ENCODE data around the gene RBMS3.

- TF ChIP-seq CTCF (CRISPR knock-in tag; IDR thresholded peaks at IDR 0.05) = no peak
- no peak for TF ChIP-seq ZNF432 (CRISPR knock-in tag; IDR thresholded peaks at IDR 0.05; ENCODE audit: borderline replicate concordance)
- TF ChIP-seq ZNF205 (CRISPR knock-in tag; IDR thresholded peaks at IDR 0.05) = no peak
- TF ChIP-seq, protein P1, sequence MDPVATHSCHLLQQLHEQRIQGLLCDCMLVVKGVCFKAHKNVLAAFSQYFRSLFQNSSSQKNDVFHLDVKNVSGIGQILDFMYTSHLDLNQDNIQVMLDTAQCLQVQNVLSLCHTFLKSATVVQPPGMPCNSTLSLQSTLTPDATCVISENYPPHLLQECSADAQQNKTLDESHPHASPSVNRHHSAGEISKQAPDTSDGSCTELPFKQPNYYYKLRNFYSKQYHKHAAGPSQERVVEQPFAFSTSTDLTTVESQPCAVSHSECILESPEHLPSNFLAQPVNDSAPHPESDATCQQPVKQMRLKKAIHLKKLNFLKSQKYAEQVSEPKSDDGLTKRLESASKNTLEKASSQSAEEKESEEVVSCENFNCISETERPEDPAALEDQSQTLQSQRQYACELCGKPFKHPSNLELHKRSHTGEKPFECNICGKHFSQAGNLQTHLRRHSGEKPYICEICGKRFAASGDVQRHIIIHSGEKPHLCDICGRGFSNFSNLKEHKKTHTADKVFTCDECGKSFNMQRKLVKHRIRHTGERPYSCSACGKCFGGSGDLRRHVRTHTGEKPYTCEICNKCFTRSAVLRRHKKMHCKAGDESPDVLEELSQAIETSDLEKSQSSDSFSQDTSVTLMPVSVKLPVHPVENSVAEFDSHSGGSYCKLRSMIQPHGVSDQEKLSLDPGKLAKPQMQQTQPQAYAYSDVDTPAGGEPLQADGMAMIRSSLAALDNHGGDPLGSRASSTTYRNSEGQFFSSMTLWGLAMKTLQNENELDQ (CRISPR knock-in tag; IDR thresholded peaks at IDR 0.05; ENCODE audit: borderline replicate concordance) = no peak
- TF ChIP-seq HDAC6 (IDR thresholded peaks at IDR 0.05; ENCODE audit: low read depth, low read length) = no peak
- TF ChIP-seq NPAS2 (CRISPR knock-in tag; IDR thresholded peaks at IDR 0.05; ENCODE audit: borderline replicate concordance) = no peak
- TF ChIP-seq TAF1 (CRISPR knock-in tag; IDR thresholded peaks at IDR 0.05) = no peak
- no peak for TF ChIP-seq ZSCAN29 (CRISPR knock-in tag; conservative IDR thresholded peaks at IDR 0.05)
- TF ChIP-seq, protein P2, sequence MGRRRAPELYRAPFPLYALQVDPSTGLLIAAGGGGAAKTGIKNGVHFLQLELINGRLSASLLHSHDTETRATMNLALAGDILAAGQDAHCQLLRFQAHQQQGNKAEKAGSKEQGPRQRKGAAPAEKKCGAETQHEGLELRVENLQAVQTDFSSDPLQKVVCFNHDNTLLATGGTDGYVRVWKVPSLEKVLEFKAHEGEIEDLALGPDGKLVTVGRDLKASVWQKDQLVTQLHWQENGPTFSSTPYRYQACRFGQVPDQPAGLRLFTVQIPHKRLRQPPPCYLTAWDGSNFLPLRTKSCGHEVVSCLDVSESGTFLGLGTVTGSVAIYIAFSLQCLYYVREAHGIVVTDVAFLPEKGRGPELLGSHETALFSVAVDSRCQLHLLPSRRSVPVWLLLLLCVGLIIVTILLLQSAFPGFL (CRISPR knock-in tag; IDR thresholded peaks at IDR 0.05) = no peak
- no peak for TF ChIP-seq FOXK1 (CRISPR knock-in tag; IDR thresholded peaks at IDR 0.05; ENCODE audit: borderline replicate concordance, low read depth)
- no peak for TF ChIP-seq ZNF350 (CRISPR knock-in tag; IDR thresholded peaks at IDR 0.05; ENCODE audit: borderline replicate concordance, low read depth)
These were observed 197.7 kb downstream of the RBMS3 start for GRCh38 chr3:29478611-29479010.
